Stimulated activated naive CD8-positive, alpha-beta T cell treated with anti-CD3 and anti-CD28 coated beads, Interleukin-15, Interleukin-2, amounts not matched to agents 100 ng/mL and 50 ng/mL, for 24 hours (primary cell): Measurements from ENCODE around the gene RERG.
"Not testable (repeated sequence)": the region's sequence is repeated elsewhere in the genome, so short reads cannot be mapped to it uniquely, and the experiment has no call there.

ENCODE experiments used
- H3K27ac Mint-ChIP-seq: one replicate; pipeline ENCODE4 v1.8.0; 2021; ENCODE audit warnings: mild to moderate bottlenecking, mixed read lengths
- H3K27me3 Mint-ChIP-seq: one replicate; pipeline ENCODE4 v1.8.0; 2021; ENCODE audit warnings: mixed read lengths
- H3K36me3 Mint-ChIP-seq: one replicate; pipeline ENCODE4 v1.8.0; 2021; ENCODE audit warnings: low read depth, mixed read lengths
- H3K4me1 Mint-ChIP-seq: one replicate; pipeline ENCODE4 v1.8.0; 2021; ENCODE audit warnings: low read depth, mixed read lengths
- H3K4me3 Mint-ChIP-seq: one replicate; pipeline ENCODE4 v1.8.0; 2021; ENCODE audit warnings: mild to moderate bottlenecking, mixed read lengths
- H3K9me3 Mint-ChIP-seq: one replicate; pipeline ENCODE4 v1.8.0; 2021; ENCODE audit warnings: mixed read lengths

The RERG gene

DNA sequence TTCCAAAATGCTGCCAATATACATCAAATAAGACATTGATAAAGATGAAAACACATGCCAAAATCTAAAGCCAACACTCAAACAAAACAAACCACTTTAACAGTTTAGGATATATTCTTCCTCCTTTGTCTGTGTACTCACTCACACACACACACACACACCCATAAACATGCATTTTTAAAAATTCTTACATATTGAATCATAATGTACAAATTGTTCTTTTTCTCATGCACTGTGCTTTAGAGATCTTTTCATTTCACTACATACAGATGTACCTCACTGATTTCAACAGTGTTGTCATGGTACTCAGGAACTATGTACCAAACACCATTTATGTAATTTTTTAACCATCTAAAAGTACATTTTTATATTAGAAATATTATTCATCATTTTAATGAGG lies 9.5 kb upstream of the RERG start:
- no peaks in the 10 kb centered on the region for H3K4me1 Mint-ChIP-seq
- no peaks in the 10 kb centered on the region for H3K9me3 Mint-ChIP-seq
- H3K36me3 Mint-ChIP-seq, result no peaks in the 10 kb centered on the region
- H3K4me3 Mint-ChIP-seq, result no peak overlapping the region
- peaks cover 35% of the 10 kb centered on the region for H3K27me3 Mint-ChIP-seq
- H3K27ac Mint-ChIP-seq, result no peak overlapping the region

DNA sequence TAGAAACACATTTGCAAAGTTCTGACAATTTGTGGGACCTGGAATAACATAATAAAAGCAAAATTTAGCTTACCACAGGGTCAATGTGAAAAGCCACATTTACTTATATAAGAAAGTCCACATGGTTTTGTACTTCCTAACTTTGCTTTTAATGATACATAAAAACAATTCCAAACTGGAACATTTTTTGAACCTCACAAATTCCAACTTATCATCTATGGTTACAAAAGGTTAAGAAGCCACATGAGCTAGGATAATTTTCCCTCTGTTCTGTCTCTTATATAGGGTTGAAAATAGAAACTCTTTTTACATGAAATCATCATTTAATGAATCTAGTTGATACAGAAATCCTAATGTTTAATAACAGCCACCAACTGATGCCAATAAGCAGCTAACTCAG lies 8.9 kb upstream of the RERG start:
- H3K9me3 Mint-ChIP-seq, result no peaks in the 10 kb centered on the region
- peaks cover 39% of the 10 kb centered on the region for H3K27me3 Mint-ChIP-seq
- no peak overlapping the region for H3K4me3 Mint-ChIP-seq
- H3K4me1 Mint-ChIP-seq, result no peaks in the 10 kb centered on the region
- H3K27ac Mint-ChIP-seq, result no peak overlapping the region
- H3K36me3 Mint-ChIP-seq, result no peaks in the 10 kb centered on the region

DNA sequence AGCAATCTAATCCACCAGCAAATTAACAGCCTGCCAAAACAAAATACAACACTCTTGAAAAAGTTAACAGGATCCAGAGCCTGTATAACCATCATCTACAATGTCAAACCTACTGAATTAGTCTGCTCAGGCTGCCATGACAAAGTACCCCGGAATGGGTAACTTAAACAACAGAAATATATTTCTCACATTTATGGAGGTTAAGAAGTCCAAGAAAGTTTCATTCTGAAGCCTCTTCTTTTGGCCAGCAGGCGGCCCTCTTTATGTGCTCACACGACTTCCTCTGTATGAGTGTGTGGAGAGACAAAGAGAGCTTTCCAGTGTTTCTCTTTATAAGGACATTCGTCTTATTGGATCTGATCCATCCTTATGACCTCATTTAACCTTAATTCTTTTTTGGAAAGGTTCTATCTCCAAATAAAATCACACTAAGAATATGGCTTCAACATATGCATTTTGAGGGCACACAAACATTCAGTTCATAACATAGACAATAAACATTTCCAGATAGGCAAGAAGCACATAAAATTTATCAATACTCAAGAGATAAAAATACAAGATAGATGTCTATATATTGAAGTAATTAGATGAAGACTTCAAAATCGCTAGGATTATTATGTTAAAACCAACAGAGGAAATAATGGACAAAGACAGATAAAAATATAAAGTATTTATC lies 5.9 kb upstream of the RERG start:
- no peaks in the 10 kb centered on the region for H3K9me3 Mint-ChIP-seq
- H3K4me1 Mint-ChIP-seq, result peaks cover 4% of the 10 kb centered on the region
- H3K4me3 Mint-ChIP-seq, result no peak overlapping the region
- no peak overlapping the region for H3K27ac Mint-ChIP-seq
- peaks cover 57% of the 10 kb centered on the region for H3K27me3 Mint-ChIP-seq
- H3K36me3 Mint-ChIP-seq, result no peaks in the 10 kb centered on the region

DNA sequence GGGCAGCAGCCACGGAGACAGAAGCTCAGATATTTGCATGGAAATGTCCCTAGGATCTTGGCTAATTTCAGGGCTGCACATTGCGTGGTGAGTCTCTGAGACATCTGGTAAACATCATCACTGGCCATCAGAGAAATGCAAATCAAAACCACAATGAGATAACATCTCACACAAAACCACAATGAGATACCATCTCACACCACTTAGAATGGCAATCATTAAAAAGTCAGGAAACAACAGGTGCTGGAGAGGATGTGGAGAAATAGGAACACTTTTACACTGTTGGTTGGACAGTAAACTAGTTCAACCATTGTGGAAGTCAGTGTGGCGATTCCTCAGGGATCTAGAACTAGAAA lies 4.6 kb upstream of the RERG start:
- H3K27me3 Mint-ChIP-seq, result peaks cover 51% of the 10 kb centered on the region
- not testable (repeated sequence) for H3K4me3 Mint-ChIP-seq, H3K36me3 Mint-ChIP-seq, H3K9me3 Mint-ChIP-seq, H3K27ac Mint-ChIP-seq
- H3K4me1 Mint-ChIP-seq, result peaks cover 14% of the 10 kb centered on the region

DNA sequence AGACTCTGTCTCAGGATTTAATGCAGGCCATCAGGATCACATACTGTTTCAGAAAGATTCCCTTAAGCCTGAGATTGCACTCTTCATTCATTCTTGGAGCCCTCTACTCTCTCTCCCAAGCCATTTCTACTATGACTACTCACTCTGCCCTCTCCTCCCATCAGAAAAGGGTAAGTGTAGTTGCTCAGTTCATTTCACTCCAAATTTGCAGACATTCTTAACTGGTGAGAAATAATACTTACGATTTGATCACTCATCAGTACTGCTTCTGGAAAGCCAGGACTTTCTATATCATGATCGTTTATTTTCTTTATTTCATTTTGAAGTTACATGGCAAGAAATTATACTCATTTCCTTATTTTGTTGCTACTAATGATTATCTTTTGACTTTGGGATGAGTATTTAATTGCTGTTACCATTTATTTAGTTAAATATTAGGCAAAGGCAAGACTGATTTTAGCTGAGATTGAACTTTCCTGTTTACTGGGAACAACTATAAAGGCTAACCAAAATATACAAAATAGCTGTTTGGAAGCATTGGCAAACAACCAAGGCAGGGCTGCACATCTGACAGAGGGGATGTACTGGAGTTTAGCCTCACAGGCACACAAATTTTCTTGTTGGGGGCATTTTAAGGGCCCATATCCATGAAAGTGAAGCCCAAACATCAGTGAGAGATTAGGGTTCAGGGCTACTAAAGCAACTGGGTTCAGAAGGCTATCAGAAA lies 4.1 kb upstream of the RERG start:
- Mint-ChIP-seq H3K9me3 (no peaks in the 10 kb centered on the region), H3K27me3 (peaks cover 52% of the 10 kb centered on the region), H3K4me1 (peaks cover 16% of the 10 kb centered on the region), H3K4me3 (no peak overlapping the region), H3K36me3 (no peaks in the 10 kb centered on the region), H3K27ac (no peak overlapping the region)

DNA sequence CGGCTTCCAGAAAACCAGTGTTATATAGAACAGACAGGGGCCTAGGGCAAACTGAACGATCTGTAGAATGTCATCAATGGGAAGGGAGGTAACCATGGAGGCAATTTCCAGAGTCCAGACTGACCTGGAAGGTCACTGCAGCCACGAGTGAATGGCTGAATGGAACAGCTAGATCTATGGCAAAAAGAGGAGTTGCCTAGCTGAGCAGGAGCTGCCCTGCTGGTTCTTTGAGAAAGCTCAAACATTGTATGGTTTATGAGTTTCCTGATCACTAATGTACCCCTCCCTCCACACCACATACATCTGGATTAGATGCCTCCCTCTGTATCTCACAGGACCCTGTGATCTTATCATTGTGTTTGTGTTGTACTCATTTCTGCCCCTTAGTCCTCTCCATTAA lies 1.0 kb upstream of the RERG start:
- no peak overlapping the region for H3K4me3 Mint-ChIP-seq
- peaks cover 49% of the 10 kb centered on the region for H3K27me3 Mint-ChIP-seq
- peaks cover 16% of the 10 kb centered on the region for H3K4me1 Mint-ChIP-seq

DNA sequence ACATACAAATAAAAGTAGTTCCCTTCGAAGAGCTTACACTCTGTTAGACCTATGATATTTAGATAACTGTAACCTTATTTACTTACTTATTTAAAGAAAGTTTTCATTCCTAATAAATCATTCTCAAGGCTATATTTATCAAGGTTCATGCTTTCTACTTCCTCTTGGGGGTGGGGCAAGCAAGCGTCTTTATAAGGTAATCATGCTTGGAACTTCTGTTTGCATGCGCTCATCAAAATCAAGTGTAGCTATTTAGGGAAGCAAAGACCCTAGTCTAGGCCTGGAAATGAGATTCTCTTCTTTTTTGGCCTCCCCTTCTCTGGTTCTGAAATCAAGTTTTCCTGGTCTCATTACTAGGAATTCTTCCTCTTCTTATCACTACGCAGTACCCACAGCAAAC lies 766 bp downstream of the RERG start:
- Mint-ChIP-seq H3K36me3 (no peaks in the 10 kb centered on the region), H3K27me3 (peaks cover 46% of the 10 kb centered on the region), H3K27ac (no peak overlapping the region), H3K9me3 (no peaks in the 10 kb centered on the region), H3K4me1 (peaks cover 16% of the 10 kb centered on the region), H3K4me3 (no peak overlapping the region)

More for the DNA sequence above, 1.0 kb upstream of the RERG start:
- H3K36me3 Mint-ChIP-seq, result no peaks in the 10 kb centered on the region
- no peak overlapping the region for H3K27ac Mint-ChIP-seq
- H3K9me3 Mint-ChIP-seq, result no peaks in the 10 kb centered on the region

DNA sequence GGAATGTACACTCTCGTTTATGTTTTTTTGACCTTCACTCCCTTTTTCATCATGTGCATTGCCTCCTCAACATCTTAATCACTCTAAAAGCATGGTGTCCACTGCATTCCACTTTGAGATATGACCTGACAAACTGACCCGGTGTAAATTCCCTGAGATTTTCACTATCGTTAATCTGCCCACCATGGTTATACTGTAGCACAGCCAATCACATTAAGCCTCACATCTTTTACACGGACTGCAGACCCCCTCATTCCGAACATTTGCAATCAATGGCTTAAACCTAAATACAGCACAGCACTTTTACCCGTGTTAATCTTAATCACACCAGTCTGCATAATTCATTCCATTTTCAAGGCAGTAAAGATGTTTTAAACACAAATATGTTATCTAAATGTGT lies 2.4 kb downstream of the RERG start:
- peaks cover 16% of the 10 kb centered on the region for H3K4me1 Mint-ChIP-seq
- no peak overlapping the region for H3K27ac Mint-ChIP-seq
- no peaks in the 10 kb centered on the region for H3K9me3 Mint-ChIP-seq
- peaks cover 40% of the 10 kb centered on the region for H3K27me3 Mint-ChIP-seq
- H3K4me3 Mint-ChIP-seq, result no peak overlapping the region
- H3K36me3 Mint-ChIP-seq, result no peaks in the 10 kb centered on the region

DNA sequence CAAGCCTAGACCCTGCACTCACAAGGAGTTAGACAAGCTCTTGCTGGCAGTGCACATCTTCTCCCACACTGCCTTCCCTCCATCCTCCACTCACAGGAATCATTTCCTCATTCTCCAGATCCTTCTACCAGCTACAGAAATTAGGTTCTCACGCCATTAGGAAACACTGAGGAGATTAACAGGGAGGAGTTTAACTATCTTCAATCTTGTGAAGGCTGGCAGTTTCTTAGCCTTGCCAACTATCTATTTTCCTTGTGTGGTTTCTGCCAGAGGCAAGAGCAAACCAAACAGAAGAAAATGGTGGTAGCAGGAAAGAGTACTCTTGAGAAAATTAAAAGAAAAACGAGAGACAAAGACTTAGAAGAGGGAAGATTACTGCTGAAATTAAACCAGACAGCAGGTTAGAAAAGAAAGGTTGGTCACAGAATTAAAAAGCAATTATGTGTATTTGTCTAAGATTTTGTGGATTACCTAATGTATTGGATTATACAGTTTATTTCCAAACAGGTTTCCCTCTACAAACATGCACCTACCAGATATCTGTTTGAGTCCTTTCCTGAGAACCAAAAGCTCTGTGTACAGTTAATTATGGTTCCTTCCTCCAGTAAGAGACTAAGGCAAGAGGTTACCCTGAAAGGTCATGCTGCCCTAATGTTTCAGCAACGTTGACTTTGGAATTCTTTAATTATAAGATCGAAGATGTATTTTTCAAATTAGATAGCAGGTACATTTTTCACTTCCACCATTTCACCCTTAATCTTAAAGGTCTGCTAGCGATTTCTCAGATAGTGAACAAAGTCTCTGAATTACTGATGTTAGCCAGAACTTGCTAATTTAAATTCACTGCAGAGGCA lies 5.0 kb downstream of the RERG start:
- Mint-ChIP-seq H3K4me3 (no peak overlapping the region), H3K36me3 (no peaks in the 10 kb centered on the region), H3K9me3 (no peaks in the 10 kb centered on the region), H3K4me1 (peaks cover 4% of the 10 kb centered on the region), H3K27ac (no peak overlapping the region), H3K27me3 (peaks cover 29% of the 10 kb centered on the region)

DNA sequence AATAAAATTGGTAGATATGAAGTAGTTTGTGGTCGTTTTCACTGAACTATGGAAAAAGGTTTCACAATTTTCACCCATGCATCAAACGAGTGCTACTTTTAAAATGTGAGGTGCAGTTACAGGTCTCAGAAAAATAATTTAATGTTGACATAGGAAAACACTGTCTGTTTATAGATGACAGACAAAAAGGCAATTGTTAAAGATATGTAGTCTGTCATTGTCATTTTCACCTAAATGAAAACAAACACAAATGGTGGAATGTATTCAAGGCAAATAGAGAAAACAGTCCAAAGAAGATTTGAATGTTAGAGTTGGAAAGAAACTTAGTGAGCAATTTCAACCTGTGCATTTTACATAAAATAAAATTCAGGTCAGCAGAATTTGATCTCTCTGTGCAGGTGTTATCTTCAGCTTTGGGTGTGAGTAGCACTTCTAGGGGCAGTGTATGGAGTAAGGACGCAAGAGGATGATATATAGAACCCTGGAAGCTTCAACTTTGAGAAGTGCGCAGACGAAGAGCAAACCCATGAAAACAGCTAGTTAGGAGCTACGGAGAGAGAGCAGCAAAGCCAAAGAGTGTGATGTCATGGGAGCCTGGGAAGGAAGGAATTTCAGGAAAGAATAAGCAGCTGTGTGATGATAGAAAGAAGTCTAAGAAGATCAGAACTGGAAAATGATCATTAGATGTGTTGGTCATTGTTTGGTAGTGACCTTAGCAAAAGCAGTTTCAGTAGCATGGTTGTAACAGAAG lies 6.2 kb downstream of the RERG start:
- H3K27ac Mint-ChIP-seq, result no peak overlapping the region
- peaks cover 29% of the 10 kb centered on the region for H3K27me3 Mint-ChIP-seq
- no peak overlapping the region for H3K4me3 Mint-ChIP-seq
- no peaks in the 10 kb centered on the region for H3K9me3 Mint-ChIP-seq
- no peaks in the 10 kb centered on the region for H3K36me3 Mint-ChIP-seq
- H3K4me1 Mint-ChIP-seq, result no peaks in the 10 kb centered on the region

DNA sequence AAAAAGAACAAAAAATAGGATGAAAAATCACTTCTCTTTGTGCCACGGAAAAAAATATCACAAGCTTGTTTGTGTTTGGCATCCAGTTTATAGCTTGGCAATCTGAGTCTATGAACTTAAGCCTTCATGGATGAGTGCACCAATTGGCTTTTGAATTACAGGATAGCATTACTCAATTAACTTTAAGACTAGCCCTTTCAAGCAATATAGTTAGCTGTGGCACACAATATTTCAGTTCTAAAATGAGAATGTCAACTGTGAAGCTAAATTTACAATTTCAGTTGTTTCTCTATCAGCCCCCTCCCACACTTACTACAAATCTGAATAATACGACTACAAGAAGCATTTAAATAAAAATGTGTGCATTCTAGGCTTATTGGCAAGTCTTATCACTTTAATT lies 8.3 kb downstream of the RERG start:
- H3K4me1 Mint-ChIP-seq, result no peaks in the 10 kb centered on the region
- no peak overlapping the region for H3K27ac Mint-ChIP-seq
- no peaks in the 10 kb centered on the region for H3K9me3 Mint-ChIP-seq
- peaks cover 32% of the 10 kb centered on the region for H3K27me3 Mint-ChIP-seq
- H3K36me3 Mint-ChIP-seq, result no peaks in the 10 kb centered on the region
- H3K4me3 Mint-ChIP-seq, result no peak overlapping the region

DNA sequence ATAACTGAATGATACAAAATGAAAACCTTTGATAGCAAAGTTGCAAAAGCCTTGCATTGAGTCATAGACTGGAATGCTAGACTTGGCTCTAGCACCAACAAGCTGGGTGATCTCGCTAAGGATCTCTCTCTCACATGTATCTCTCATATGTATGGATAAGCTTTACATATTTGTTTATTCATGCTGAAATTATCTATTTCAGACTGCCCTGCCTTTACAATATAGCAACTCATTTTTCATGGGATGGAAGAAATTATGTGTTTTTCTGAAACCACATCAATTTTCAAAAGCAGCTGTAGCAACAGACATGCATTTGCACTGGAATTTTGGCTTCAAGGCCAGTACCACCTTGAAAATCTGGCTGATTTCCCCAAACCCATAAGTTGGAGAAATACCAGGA lies 11.4 kb downstream of the RERG start:
- peaks cover 27% of the 10 kb centered on the region for H3K27me3 Mint-ChIP-seq
- H3K4me1 Mint-ChIP-seq, result no peaks in the 10 kb centered on the region
- no peaks in the 10 kb centered on the region for H3K36me3 Mint-ChIP-seq
- H3K4me3 Mint-ChIP-seq, result no peak overlapping the region
- H3K27ac Mint-ChIP-seq, result no peak overlapping the region
- H3K9me3 Mint-ChIP-seq, result no peaks in the 10 kb centered on the region

DNA sequence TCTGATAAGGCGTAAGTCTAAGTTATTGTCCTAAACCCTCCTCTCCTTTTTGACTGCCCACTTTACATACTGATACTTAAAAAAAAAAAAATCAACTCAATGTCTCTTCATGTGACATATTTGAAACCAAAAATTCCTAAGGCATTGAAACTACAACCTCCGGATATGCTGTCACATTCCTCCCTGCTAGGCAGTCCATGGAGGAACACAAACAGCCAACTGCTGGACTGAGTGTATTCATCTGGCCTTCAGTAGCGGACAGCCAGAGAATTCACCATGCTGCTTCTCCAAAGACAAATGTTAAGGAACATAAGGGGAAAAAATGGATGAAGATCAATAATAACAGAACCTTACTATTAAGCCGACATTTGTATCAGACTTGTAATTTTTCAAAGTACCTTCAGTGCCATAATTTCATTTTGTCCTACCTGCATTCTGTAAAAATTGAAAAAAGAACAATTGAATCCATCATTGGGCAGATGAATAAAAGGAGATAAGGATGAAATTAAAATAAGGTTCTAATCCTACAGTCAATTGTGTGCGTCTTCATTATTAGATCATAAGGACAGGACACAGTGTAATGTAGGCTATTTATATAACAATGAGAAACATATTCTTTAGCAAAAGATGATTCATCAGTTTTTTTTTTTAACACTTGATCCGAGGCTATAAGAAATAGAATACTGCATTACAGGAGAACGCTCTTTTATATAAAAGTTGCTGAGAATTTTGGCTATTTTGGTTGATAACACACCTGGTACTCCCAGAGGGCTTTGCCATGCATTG lies 12.2 kb downstream of the RERG start:
- Mint-ChIP-seq H3K27me3 (peaks cover 27% of the 10 kb centered on the region), H3K4me3 (no peak overlapping the region), H3K4me1 (no peaks in the 10 kb centered on the region), H3K36me3 (no peaks in the 10 kb centered on the region), H3K9me3 (no peaks in the 10 kb centered on the region), H3K27ac (no peak overlapping the region)

DNA sequence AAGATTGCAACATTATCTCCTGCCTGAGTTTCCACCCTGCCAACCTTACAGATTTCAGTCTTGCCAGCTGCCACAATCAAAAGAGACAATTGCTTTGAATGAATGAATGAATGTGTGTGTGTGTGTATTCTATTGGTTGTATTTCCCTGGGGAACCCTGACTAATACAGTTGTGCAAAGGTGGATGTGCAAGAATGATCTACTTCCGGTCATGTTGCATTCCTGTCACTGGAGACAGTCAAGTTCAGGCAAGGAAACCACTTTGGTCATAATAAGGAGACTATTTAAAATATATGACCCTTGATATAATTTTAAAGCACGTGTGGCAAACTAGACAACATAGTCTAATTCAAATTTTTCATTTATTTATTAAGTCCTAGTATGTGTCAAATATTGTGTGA lies 13.1 kb downstream of the RERG start:
- Mint-ChIP-seq H3K27me3 (peaks cover 27% of the 10 kb centered on the region), H3K4me3 (no peak overlapping the region), H3K36me3 (no peaks in the 10 kb centered on the region), H3K9me3 (no peaks in the 10 kb centered on the region), H3K27ac (no peak overlapping the region), H3K4me1 (no peaks in the 10 kb centered on the region)
